Naive thymus-derived CD4-positive, alpha-beta T cell (primary cell): ENCODE measurements around the gene CLSTN2. TPM values are rescaled to one million over a fixed set of nuclear protein-coding genes. Genes with fewer than 3 reads are reported as not detected.

ENCODE experiments used
- ATAC-seq: fragments of 150-1000 bp; cut with Tn5 transposase; 2 replicates; pipeline ENCODE4 v1.10.0; 2021; ENCODE audit warnings: mild to moderate bottlenecking, moderate library complexity
- CTCF ChIA-PET: fragments of 350-600 bp; sonication (Branson Sonifier 250); formaldehyde crosslinking; loops from one replicate; lab custom pipeline; 2021; ENCODE audit warnings: antibody characterized with exemption; lab: Charles Lee
- POLR2A ChIA-PET: fragments of 350-600 bp; sonication (Branson Sonifier 250); formaldehyde crosslinking; loops from one replicate; lab custom pipeline; 2021; ENCODE audit warnings: antibody characterized with exemption, inconsistent platforms; lab: Charles Lee
- DNase-seq, 9 donors: peaks; one replicate each; pipeline versions ENCODE4 v3.0.0 to v3.0.0-alpha.2; 2020 to 2022; ENCODE audit warnings: mixed read lengths in 1 of 9
- H3K27ac ChIP-seq: one replicate; pipeline ENCODE4 v1.7.0; 2013; ENCODE audit warnings: mild to moderate bottlenecking, low read depth, low read length, moderate library complexity
- H3K27me3 ChIP-seq, 2 donors: one replicate each; pipeline ENCODE4 v1.7.0; 2013; ENCODE audit warnings: low read length in 2 of 2, mild to moderate bottlenecking in 2 of 2, moderate library complexity in 2 of 2; ENCODE audit not compliant: control insufficient read depth in 2 of 2, insufficient read depth in 2 of 2
- H3K36me3 ChIP-seq, 3 experiments: 1 replicate in 2 of 3; 2 replicates in 1 of 3; pipeline ENCODE4 v1.7.0; 2013; ENCODE audit warnings: low read length in 3 of 3, mild to moderate bottlenecking in 3 of 3, moderate library complexity in 1 of 3; ENCODE audit not compliant: insufficient read depth in 3 of 3, control insufficient read depth in 2 of 3
- H3K4me1 ChIP-seq, 2 donors: one replicate each; pipeline ENCODE4 v1.7.0; 2013; ENCODE audit warnings: low read length in 2 of 2, mild to moderate bottlenecking in 2 of 2, moderate library complexity in 1 of 2; ENCODE audit not compliant: control insufficient read depth in 2 of 2, insufficient read depth in 2 of 2
- H3K4me3 ChIP-seq: 2 replicates; pipeline ENCODE4 v1.7.0; 2013; ENCODE audit warnings: mild to moderate bottlenecking, low read length
- H3K9me3 ChIP-seq, 3 experiments: 1 replicate in 2 of 3; 2 replicates in 1 of 3; pipeline ENCODE4 v1.7.0; 2013; ENCODE audit warnings: low read length in 3 of 3; ENCODE audit not compliant: control insufficient read depth in 2 of 3
- H3K27ac Mint-ChIP-seq, 9 donors: one replicate each; pipeline ENCODE4 v1.8.0; 2020 to 2022; ENCODE audit warnings: mixed read lengths in 9 of 9, mild to moderate bottlenecking in 8 of 9, moderate library complexity in 5 of 9, inconsistent platforms in 2 of 9
- H3K27me3 Mint-ChIP-seq, 5 donors: one replicate each; pipeline ENCODE4 v1.8.0; 2021 to 2022; ENCODE audit warnings: mixed read lengths in 5 of 5, mild to moderate bottlenecking in 1 of 5
- H3K36me3 Mint-ChIP-seq, 5 donors: one replicate each; pipeline ENCODE4 v1.8.0; 2020 to 2022; ENCODE audit warnings: mixed read lengths in 5 of 5, mild to moderate bottlenecking in 3 of 5, inconsistent platforms in 1 of 5
- H3K4me1 Mint-ChIP-seq, 7 donors: one replicate each; pipeline ENCODE4 v1.8.0; 2020 to 2022; ENCODE audit warnings: mixed read lengths in 7 of 7, mild to moderate bottlenecking in 3 of 7, inconsistent platforms in 1 of 7
- H3K4me3 Mint-ChIP-seq, 10 donors: one replicate each; pipeline ENCODE4 v1.8.0; 2020 to 2022; ENCODE audit warnings: mild to moderate bottlenecking in 10 of 10, mixed read lengths in 10 of 10, moderate library complexity in 6 of 10, inconsistent platforms in 2 of 10
- H3K9me3 Mint-ChIP-seq, 11 donors: one replicate each; pipeline ENCODE4 v1.8.0; 2020 to 2022; ENCODE audit warnings: mixed read lengths in 11 of 11, mild to moderate bottlenecking in 4 of 11, inconsistent platforms in 1 of 11, moderate library complexity in 1 of 11
- intact Hi-C, 2 donors: fragments of 100-400 bp; cut with micrococcal nuclease; formaldehyde crosslinking; loops; one replicate each; pipeline ENCODE4 v1.15.1; 2023
- polyA plus RNA-seq, 2 donors: library from polyadenylated mRNA; unstranded; fragments of 300-500 nt; fragmentation: Illumina TruSeq; gene quantifications; one replicate each; pipeline ENCODE4 v1.2.3, GENCODE V29; 2021
- total RNA-seq, 6 experiments: library from RNA in 5 of 6; stranded (reverse) in 5 of 6; gene quantifications; 1 replicate in 5 of 6; 2 replicates in 1 of 6; pipeline ENCODE4 v1.2.3 and lab custom pipeline; 2021 to 2026

CLSTN2 gene
- total and polyA plus RNA-seq, 7 experiments from 2014 or later: 0.02 TPM; not detected in 6

DNA sequence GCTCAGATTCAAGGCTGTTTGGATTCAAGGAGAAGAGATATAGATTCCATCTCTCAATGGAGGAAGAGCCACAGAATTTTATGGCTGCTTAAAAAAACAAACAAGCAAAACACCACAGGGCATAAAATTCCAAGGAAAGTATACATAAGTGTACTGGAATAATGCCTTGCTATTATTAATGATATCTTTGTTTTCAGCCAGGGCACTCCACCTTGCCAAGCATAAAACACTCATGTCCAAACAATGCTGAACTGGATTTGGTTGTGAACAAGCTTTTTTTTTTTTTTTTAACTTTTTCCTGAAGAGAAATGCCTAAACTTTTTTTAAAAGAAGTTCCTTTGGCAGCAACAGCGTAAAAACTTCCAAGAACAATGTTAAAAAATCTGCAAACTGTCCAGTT lies 4.8 kb upstream of the CLSTN2 start:
- peaks cover 30 to 64% (median 53%) of the 10 kb centered on the region in 5 donors for H3K27me3 Mint-ChIP-seq
- H3K36me3 ChIP-seq: no peaks in the 10 kb centered on the region
- intact Hi-C loops: loop anchor here in 1 of 2 donors (10.0 kb wide), 1 partner anchor 505 kb away; no protein-coding TSS in a partner anchor
- no peaks in the 10 kb centered on the region for H3K36me3 Mint-ChIP-seq
- H3K4me3 Mint-ChIP-seq: no peak overlapping the region
- H3K4me1 Mint-ChIP-seq: peaks cover 0 to 7% (median 0%) of the 10 kb centered on the region in 7 donors
- H3K27me3 ChIP-seq: no peaks in the 10 kb centered on the region
- ATAC-seq: no peak
- H3K27ac Mint-ChIP-seq: no peak overlapping the region
- H3K4me1 ChIP-seq: no peaks in the 10 kb centered on the region
- CTCF ChIA-PET: no interaction called here
- no peak overlapping the region for H3K27ac ChIP-seq
- no peak overlapping the region for H3K4me3 ChIP-seq
- POLR2A ChIA-PET: no interaction called here
- peaks cover 0 to 6% (median 0%) of the 10 kb centered on the region in 11 donors for H3K9me3 Mint-ChIP-seq
- H3K9me3 ChIP-seq: no peaks in the 10 kb centered on the region
- no peak for DNase-seq

DNA sequence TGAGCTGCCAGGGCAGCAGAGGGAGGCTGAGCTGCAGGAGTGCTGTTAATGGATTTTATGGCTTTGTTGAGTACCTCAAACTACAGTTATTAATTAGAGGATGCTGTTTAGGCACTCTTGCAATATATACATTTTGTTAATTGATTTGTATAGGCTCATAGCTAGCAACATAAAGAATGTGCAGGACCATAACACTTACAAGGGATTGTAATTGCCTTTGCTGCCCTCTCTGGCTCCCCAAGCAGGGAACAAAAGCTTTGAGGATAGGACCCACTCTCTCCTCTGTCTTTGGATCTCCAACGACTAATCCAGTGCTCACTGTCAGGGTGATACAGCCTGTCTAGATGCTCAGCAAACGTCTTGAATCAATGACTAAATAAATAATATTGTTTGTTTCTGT lies 1.2 kb upstream of the CLSTN2 start:
- Histone ChIP-seq H3K4me1 (no peaks in the 10 kb centered on the region), H3K27me3 (no peaks in the 10 kb centered on the region), H3K36me3 (no peaks in the 10 kb centered on the region), H3K4me3 (no peak overlapping the region), H3K27ac (no peak overlapping the region), H3K9me3 (no peaks in the 10 kb centered on the region)
- Mint-ChIP-seq H3K4me3 (no peak overlapping the region), H3K27me3 (peaks cover 44 to 69% (median 59%) of the 10 kb centered on the region in 5 donors), H3K36me3 (no peaks in the 10 kb centered on the region), H3K4me1 (peaks cover 0 to 11% (median 3%) of the 10 kb centered on the region in 7 donors), H3K9me3 (peaks cover 0 to 5% (median 0%) of the 10 kb centered on the region in 11 donors), H3K27ac (no peak overlapping the region)
- intact Hi-C loops: loop anchor here in 1 of 2 donors (10.0 kb wide), 1 partner anchor 509 kb away; no protein-coding TSS in a partner anchor
- no peak for DNase-seq
- no peak for ATAC-seq
- ChIA-PET POLR2A (no interaction called here), CTCF (no interaction called here)

GRCh38 chr3:139934613-139935015 lies 371 bp upstream of the CLSTN2 start:
- peaks cover 0 to 11% (median 3%) of the 10 kb centered on the region in 7 donors for H3K4me1 Mint-ChIP-seq
- Histone ChIP-seq H3K4me3 (no peak overlapping the region), H3K4me1 (no peaks in the 10 kb centered on the region), H3K27ac (no peak overlapping the region), H3K27me3 (no peaks in the 10 kb centered on the region), H3K36me3 (no peaks in the 10 kb centered on the region), H3K9me3 (no peaks in the 10 kb centered on the region)
- H3K36me3 Mint-ChIP-seq: no peaks in the 10 kb centered on the region
- no peak overlapping the region for H3K27ac Mint-ChIP-seq
- peaks cover 47 to 71% (median 56%) of the 10 kb centered on the region in 5 donors for H3K27me3 Mint-ChIP-seq
- CTCF ChIA-PET: no interaction called here
- H3K9me3 Mint-ChIP-seq: peaks cover 0 to 5% (median 0%) of the 10 kb centered on the region in 11 donors
- intact Hi-C loops: loop anchor here (5.0 to 10.0 kb wide), 2 partner anchors 510 to 1258 kb away; no protein-coding TSS in a partner anchor
- peak; percentile 51 for ATAC-seq
- POLR2A ChIA-PET: no interaction called here
- no peak for DNase-seq
- peak overlapping the region in 2 of 10 donors; percentile 32 to 38 for H3K4me3 Mint-ChIP-seq

GRCh38 chr3:139935866-139936817 lies 1.2 kb downstream of the CLSTN2 start:
- ChIA-PET POLR2A (no interaction called here), CTCF (no interaction called here)
- peaks cover 0 to 5% (median 0%) of the 10 kb centered on the region in 11 donors for H3K9me3 Mint-ChIP-seq
- peak overlapping the region in 4 of 10 donors; percentile 27 to 52 (median 44) for H3K4me3 Mint-ChIP-seq
- H3K36me3 ChIP-seq: no peaks in the 10 kb centered on the region
- DNase-seq: no peak
- H3K27ac Mint-ChIP-seq: no peak overlapping the region
- no peak overlapping the region for H3K27ac ChIP-seq
- no peaks in the 10 kb centered on the region for H3K36me3 Mint-ChIP-seq
- H3K27me3 ChIP-seq: no peaks in the 10 kb centered on the region
- no peak overlapping the region for H3K4me3 ChIP-seq
- H3K27me3 Mint-ChIP-seq: peaks cover 51 to 78% (median 57%) of the 10 kb centered on the region in 5 donors
- no peaks in the 10 kb centered on the region for H3K4me1 ChIP-seq
- intact Hi-C loops: loop anchor here (2.0 to 10.0 kb wide), 3 partner anchors 511 to 1256 kb away; no protein-coding TSS in a partner anchor
- ATAC-seq: no peak
- no peaks in the 10 kb centered on the region for H3K9me3 ChIP-seq
- H3K4me1 Mint-ChIP-seq: peaks cover 0 to 11% (median 3%) of the 10 kb centered on the region in 7 donors

DNA sequence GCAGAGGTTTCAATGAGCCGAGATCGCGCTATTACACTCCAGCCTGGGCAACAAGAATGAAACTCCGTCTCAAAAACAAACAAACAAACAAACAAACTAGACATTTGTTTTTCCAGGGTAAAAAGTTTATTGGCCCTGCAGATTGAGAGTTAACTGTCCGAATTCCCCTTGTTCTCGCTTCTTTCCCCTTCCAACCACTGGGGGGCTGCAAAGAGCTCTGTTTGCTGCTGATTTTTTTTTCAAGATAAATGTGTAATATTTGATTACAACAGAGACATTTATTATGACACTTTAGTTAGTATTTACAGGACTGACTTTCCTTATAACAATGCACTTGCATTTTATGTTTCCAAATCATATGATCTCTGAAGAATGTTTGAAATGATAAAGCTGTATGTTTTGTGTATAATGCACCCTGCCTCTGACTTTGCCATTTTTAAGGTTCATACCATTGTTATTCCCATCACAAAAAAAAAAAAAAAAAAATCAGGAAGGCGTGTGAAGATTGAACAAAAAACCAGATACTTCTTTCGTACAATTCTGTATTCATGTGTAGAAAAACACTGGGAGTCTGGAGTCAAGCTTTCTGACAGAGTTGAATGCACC lies 2.8 kb downstream of the CLSTN2 start:
- DNase-seq: no peak
- ChIA-PET POLR2A (no interaction called here), CTCF (no interaction called here)
- H3K4me1 Mint-ChIP-seq: peaks cover 0 to 11% (median 3%) of the 10 kb centered on the region in 7 donors
- no peaks in the 10 kb centered on the region for H3K36me3 ChIP-seq
- no peaks in the 10 kb centered on the region for H3K36me3 Mint-ChIP-seq
- no peaks in the 10 kb centered on the region for H3K9me3 ChIP-seq
- no peak overlapping the region for H3K27ac Mint-ChIP-seq
- H3K27me3 Mint-ChIP-seq: peaks cover 52 to 81% (median 58%) of the 10 kb centered on the region in 5 donors
- no peaks in the 10 kb centered on the region for H3K27me3 ChIP-seq
- H3K4me3 ChIP-seq: no peak overlapping the region
- H3K4me1 ChIP-seq: no peaks in the 10 kb centered on the region
- no peak overlapping the region for H3K4me3 Mint-ChIP-seq
- H3K27ac ChIP-seq: no peak overlapping the region
- intact Hi-C loops: loop anchor here (2.0 to 10.0 kb wide), 3 partner anchors 513 to 1255 kb away; no protein-coding TSS in a partner anchor
- H3K9me3 Mint-ChIP-seq: peaks cover 0 to 5% (median 0%) of the 10 kb centered on the region in 11 donors
- no peak for ATAC-seq

GRCh38 chr3:139939681-139940190 lies 4.8 kb downstream of the CLSTN2 start:
- no peaks in the 10 kb centered on the region for H3K36me3 ChIP-seq
- no peaks in the 10 kb centered on the region for H3K36me3 Mint-ChIP-seq
- H3K4me3 ChIP-seq: no peak overlapping the region
- H3K4me1 ChIP-seq: no peaks in the 10 kb centered on the region
- no peaks in the 10 kb centered on the region for H3K27me3 ChIP-seq
- H3K4me3 Mint-ChIP-seq: no peak overlapping the region
- peaks cover 0 to 5% (median 0%) of the 10 kb centered on the region in 11 donors for H3K9me3 Mint-ChIP-seq
- H3K4me1 Mint-ChIP-seq: peaks cover 0 to 4% (median 0%) of the 10 kb centered on the region in 7 donors
- no peak overlapping the region for H3K27ac ChIP-seq
- intact Hi-C loops: loop anchor here (5.0 to 10.0 kb wide), 2 partner anchors 515 to 1253 kb away; no protein-coding TSS in a partner anchor
- ATAC-seq: no peak
- H3K9me3 ChIP-seq: no peaks in the 10 kb centered on the region
- ChIA-PET POLR2A (no interaction called here), CTCF (no interaction called here)
- H3K27me3 Mint-ChIP-seq: peaks cover 32 to 82% (median 49%) of the 10 kb centered on the region in 5 donors
- H3K27ac Mint-ChIP-seq: no peak overlapping the region
- DNase-seq: no peak
